ENCODE results near the gene DENND4A. TPM values are rescaled to one million over a fixed set of nuclear protein-coding genes. Genes with fewer than 3 reads are reported as not detected.

DENND4A gene
- total RNA-seq, 4 donors from 2014 or later: 20.3 to 42.3 (median 33.7) TPM

GRCh38 chr15:65837301-65838294, 45.5 kb upstream of the DENND4A start:
- TF ChIP-seq CTCF (IDR thresholded peaks at IDR 0.05) (no peak), POLR2AphosphoS5 (IDR thresholded peaks at IDR 0.05) (no peak), EP300 (IDR thresholded peaks at IDR 0.05) (no peak), POLR2A (IDR thresholded peaks at IDR 0.05) (no peak)
- no peaks in the 10 kb centered on the region for H3K36me3 ChIP-seq
- ATAC-seq: no peak
- no peak overlapping the region for H3K4me3 ChIP-seq
- H3K4me1 ChIP-seq: peaks cover 0 to 18% (median 14%) of the 10 kb centered on the region in 3 donors
- H3K27me3 ChIP-seq: no peaks in the 10 kb centered on the region
- H3K9me3 ChIP-seq: no peaks in the 10 kb centered on the region
- WGBS, 2 donors (ENCODE audit: low coverage in 1 of 2): 71 to 72% methylated on average over 2 to 5 of the region's 6 CpGs
- no peak overlapping the region for H3K27ac ChIP-seq

GRCh38 chr15:65836665-65837064, 44.6 kb upstream of the DENND4A start:
- WGBS, 2 donors (ENCODE audit: low coverage in 1 of 2): 86 to 100% methylated on average over 2 to 3 of the region's 4 CpGs
- no peaks in the 10 kb centered on the region for H3K9me3 ChIP-seq
- no peaks in the 10 kb centered on the region for H3K27me3 ChIP-seq
- H3K27ac ChIP-seq: no peak overlapping the region
- no peak overlapping the region for H3K4me3 ChIP-seq
- peaks cover 0 to 26% (median 14%) of the 10 kb centered on the region in 3 donors for H3K4me1 ChIP-seq
- TF ChIP-seq CTCF (IDR thresholded peaks at IDR 0.05) (no peak), POLR2AphosphoS5 (IDR thresholded peaks at IDR 0.05) (no peak), EP300 (IDR thresholded peaks at IDR 0.05) (no peak), POLR2A (IDR thresholded peaks at IDR 0.05) (no peak)
- no peak for ATAC-seq
- H3K36me3 ChIP-seq: no peaks in the 10 kb centered on the region

- no peak for ATAC-seq
- TF ChIP-seq POLR2AphosphoS5 (IDR thresholded peaks at IDR 0.05) (no peak), CTCF (IDR thresholded peaks at IDR 0.05) (no peak), EP300 (IDR thresholded peaks at IDR 0.05) (no peak), POLR2A (IDR thresholded peaks at IDR 0.05) (no peak)
- H3K9me3 ChIP-seq: no peaks in the 10 kb centered on the region
- no peaks in the 10 kb centered on the region for H3K27me3 ChIP-seq
- no peak overlapping the region for H3K27ac ChIP-seq
- H3K4me3 ChIP-seq: no peak overlapping the region
- 41 to 50% methylated on average over 4 of the region's 4 CpGs for WGBS, 2 donors (ENCODE audit: low coverage in 1 of 2)
- H3K36me3 ChIP-seq: no peaks in the 10 kb centered on the region
- peaks cover 0 to 26% (median 14%) of the 10 kb centered on the region in 3 donors for H3K4me1 ChIP-seq
These were observed 43.4 kb upstream of the DENND4A start for GRCh38 chr15:65835447-65835846.

GRCh38 chr15:65834603-65835282, 42.6 kb upstream of the DENND4A start:
- no peak for TF ChIP-seq EP300 (IDR thresholded peaks at IDR 0.05)
- TF ChIP-seq POLR2A (IDR thresholded peaks at IDR 0.05): no peak
- TF ChIP-seq POLR2AphosphoS5 (IDR thresholded peaks at IDR 0.05): no peak
- no peak for TF ChIP-seq CTCF (IDR thresholded peaks at IDR 0.05)
- H3K9me3 ChIP-seq: no peaks in the 10 kb centered on the region
- WGBS, 2 donors (ENCODE audit: low coverage in 1 of 2): 88 to 100% methylated on average over 3 to 8 of the region's 8 CpGs
- H3K27ac ChIP-seq: no peak overlapping the region
- no peak for ATAC-seq
- H3K27me3 ChIP-seq: no peaks in the 10 kb centered on the region
- H3K4me1 ChIP-seq: peaks cover 0 to 26% (median 14%) of the 10 kb centered on the region in 3 donors
- no peak overlapping the region for H3K4me3 ChIP-seq
- no peaks in the 10 kb centered on the region for H3K36me3 ChIP-seq

All from gastroesophageal sphincter (tissue), 4 donors.